HEK293T (cell line): ENCODE data around the gene NHSL2.

ENCODE experiments used
- FOXK2 ChIP-seq: fragments of 450-650 bp; IDR thresholded peaks from 2 replicates; pipeline ENCODE4 v1.6.1; 2016; ENCODE audit warnings: mild to moderate bottlenecking
- FOXM1 ChIP-seq: fragments of 450-650 bp; IDR thresholded peaks from 2 replicates; pipeline ENCODE4 v1.6.1; 2017; ENCODE audit warnings: mild to moderate bottlenecking, borderline replicate concordance
- LEF1 ChIP-seq: fragments of 450-650 bp; IDR thresholded peaks from 2 replicates; pipeline ENCODE4 v1.6.1; 2017; ENCODE audit warnings: mild to moderate bottlenecking, borderline replicate concordance
- SP1 ChIP-seq: fragments of 450-650 bp; IDR thresholded peaks from 2 replicates; pipeline ENCODE4 v1.6.1; 2017
- SUZ12 ChIP-seq: fragments of 450-650 bp; IDR thresholded peaks from 2 replicates; pipeline ENCODE4 v1.6.1; 2016; ENCODE audit warnings: mild to moderate bottlenecking

DNA sequence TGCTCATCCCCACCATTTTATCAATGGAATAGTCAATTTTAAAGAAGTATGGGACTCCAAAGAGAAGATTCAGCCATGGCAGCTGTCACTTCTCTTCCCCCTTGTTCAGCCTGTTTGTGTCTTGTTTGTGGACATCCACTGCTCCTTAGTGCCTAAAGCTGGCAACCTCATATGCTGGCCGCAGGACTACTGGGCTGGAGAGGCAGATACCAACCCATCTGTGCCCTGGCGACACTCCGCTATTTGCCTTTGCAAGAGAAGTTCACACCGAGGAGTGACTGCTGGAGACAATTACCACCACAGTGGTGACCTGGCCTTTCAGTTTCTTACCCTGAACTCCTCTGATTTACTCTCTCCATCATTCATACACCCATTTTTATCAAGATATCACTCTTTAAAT lies 64.3 kb downstream of the NHSL2 start:
- TF ChIP-seq SUZ12 (no peak), FOXK2 (no peak), SP1 (no peak), FOXM1 (no peak), LEF1 (no peak)
